ENCODE data around the gene WDFY4.

WDFY4 gene

DNA sequence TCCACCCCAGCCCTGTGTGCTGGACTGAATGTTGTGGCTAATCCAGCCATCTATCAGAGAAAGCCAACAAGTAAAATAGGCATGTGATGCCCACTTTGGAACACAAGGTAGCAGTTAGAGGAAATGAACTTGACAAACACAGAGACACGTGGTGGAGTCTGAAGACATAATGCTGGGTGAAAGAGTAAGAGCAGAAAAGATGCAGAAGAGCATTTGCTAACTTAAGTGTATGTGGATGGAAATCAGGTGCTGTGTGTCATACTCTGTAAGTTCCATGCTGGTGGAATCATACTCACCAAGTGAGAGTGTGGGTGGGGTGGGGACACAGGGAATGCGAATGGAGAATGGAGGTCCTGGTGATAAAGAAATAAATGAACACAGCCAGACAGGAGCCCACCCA, 22.8 kb downstream of the WDFY4 start:
- no peak overlapping the region for H3K4me3 ChIP-seq (ENCODE audit: low read length)
- no peak for DNase-seq (ENCODE audit: low read depth)
- TF ChIP-seq CTCF (conservative IDR thresholded peaks at IDR 0.05; ENCODE audit: low read depth, low read length), result no peak

DNA sequence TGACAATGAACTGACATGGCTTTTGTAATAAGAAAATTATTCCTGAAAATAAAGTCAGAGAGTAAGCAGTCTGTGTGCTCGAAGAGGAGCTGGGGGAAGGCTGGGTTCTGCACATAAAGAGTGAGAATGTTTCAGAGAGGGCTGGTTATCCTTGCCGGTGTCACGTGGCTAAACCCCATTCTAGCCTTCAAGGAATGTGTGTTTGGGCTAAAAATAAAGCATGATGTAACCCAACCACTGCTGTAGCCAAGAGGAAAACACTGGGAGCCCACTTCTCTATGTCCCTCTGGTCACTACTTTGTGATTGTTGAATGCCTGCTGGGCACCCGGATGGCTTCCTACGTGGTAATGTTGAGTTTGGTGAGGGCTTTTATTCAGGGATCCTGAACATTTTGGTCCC, 23.5 kb downstream of the WDFY4 start:
- no peak for DNase-seq (ENCODE audit: low read depth)
- TF ChIP-seq CTCF (conservative IDR thresholded peaks at IDR 0.05; ENCODE audit: low read depth, low read length), result no peak
- H3K4me3 ChIP-seq (ENCODE audit: low read length), result no peak overlapping the region

- DNase-seq (ENCODE audit: low read depth), result no peak
- no peak overlapping the region for H3K4me3 ChIP-seq (ENCODE audit: low read length)
- TF ChIP-seq CTCF (conservative IDR thresholded peaks at IDR 0.05; ENCODE audit: low read depth, low read length), result no peak
Observed at GRCh38 chr10:48710647-48711275, 26.1 kb downstream of the WDFY4 start.

- H3K4me3 ChIP-seq (ENCODE audit: low read length), result no peak overlapping the region
- DNase-seq (ENCODE audit: low read depth), result no peak
- TF ChIP-seq CTCF (conservative IDR thresholded peaks at IDR 0.05; ENCODE audit: low read depth, low read length), result no peak
Observed at GRCh38 chr10:48711830-48712229, 27.2 kb downstream of the WDFY4 start.

DNA sequence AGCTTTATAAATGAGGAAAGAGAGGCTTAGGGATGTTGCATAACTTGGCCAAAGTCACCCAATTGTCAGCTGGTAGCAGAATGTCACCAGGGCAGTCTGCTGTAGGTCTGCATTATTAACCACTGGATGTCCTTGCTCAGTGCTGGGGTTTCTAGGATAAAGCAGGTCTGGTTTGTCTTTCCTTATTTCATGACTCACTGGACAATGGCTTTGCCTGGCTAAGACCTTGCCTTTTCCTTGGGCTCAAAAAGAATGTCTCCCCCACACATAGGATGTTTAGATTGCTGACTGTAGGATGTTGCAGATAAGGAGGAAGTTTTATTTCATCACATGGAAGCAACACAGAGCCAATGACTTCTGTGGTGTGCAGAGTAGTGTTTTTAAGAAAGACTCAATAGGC, 29.4 kb downstream of the WDFY4 start:
- TF ChIP-seq CTCF (conservative IDR thresholded peaks at IDR 0.05; ENCODE audit: low read depth, low read length), result no peak
- no peak for DNase-seq (ENCODE audit: low read depth)
- H3K4me3 ChIP-seq (ENCODE audit: low read length), result no peak overlapping the region

DNA sequence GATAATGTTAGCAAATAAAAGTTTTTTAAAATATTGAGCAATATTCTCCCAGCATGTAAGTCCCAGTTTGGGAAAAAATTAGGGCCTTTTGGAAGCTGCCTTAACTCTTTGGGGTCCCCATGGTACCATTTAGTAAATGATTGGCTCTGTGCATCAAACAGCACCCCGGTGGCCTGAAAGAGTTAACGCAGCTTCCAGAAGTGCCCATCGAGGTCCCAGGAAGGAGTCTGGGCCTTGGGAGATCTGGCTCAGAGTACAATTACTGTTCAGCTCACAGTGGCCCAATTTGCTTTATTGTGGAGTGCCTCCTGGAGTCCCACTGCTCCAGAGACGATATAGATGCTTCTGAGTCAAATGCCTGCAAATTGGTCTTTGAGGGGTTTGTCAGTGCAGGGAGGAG, 31.7 kb downstream of the WDFY4 start:
- no peak overlapping the region for H3K4me3 ChIP-seq (ENCODE audit: low read length)
- no peak for TF ChIP-seq CTCF (conservative IDR thresholded peaks at IDR 0.05; ENCODE audit: low read depth, low read length)
- DNase-seq (ENCODE audit: low read depth), result no peak

DNA sequence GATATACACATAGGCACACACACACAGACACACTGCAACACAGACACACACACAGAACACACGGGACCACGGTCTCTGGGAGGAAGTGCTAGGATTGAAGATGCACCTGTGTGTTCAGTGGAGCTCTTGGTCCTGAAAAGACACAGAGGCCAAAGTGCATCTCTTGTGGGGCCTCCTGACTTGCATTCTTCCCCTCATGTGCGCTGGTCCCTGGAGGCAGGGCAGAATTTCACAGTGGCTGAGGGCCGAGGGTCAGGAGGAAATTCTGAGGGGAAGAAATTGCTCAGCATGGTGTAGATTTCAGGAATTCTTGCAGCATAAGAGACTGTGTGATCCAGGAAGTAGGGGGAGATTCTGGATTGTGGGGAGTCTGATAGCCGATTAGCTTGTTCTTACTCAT, 35.9 kb downstream of the WDFY4 start:
- no peak overlapping the region for H3K4me3 ChIP-seq (ENCODE audit: low read length)
- TF ChIP-seq CTCF (conservative IDR thresholded peaks at IDR 0.05; ENCODE audit: low read depth, low read length), result no peak
- no peak for DNase-seq (ENCODE audit: low read depth)

All from retinal pigment epithelial cell (primary cell).